Natural killer cell (primary cell): ENCODE measurements around the gene IL6ST. TPM values are rescaled to one million over a fixed set of nuclear protein-coding genes. Genes with fewer than 3 reads are reported as not detected.

ENCODE experiments used
- ATAC-seq, 3 donors: fragments of 150-1000 bp in 2 of 3; fragments of 200-7000 bp in 1 of 3; cut with Tn5 transposase; 1 replicate in 1 of 3; 2 replicates in 2 of 3; pipeline ENCODE4 v1.10.0; 2021; ENCODE audit warnings: mild to moderate bottlenecking in 2 of 3, moderate library complexity in 2 of 3
- DNase-seq, 2 donors: peaks; one replicate each; pipeline versions ENCODE4 v3.0.0 to v3.0.0-alpha.2; 2013 to 2021; ENCODE audit warnings: mixed read lengths in 1 of 2
- H3K27ac ChIP-seq: one replicate; pipeline ENCODE4 v1.5.1; 2013; ENCODE audit warnings: mild to moderate bottlenecking, low read length
- H3K27me3 ChIP-seq: one replicate; pipeline ENCODE4 v1.6.1; 2013; ENCODE audit warnings: low read length; ENCODE audit not compliant: control insufficient read depth, insufficient read depth
- H3K36me3 ChIP-seq: one replicate; pipeline ENCODE4 v1.6.1; 2013; ENCODE audit warnings: low read length; ENCODE audit not compliant: control insufficient read depth, insufficient read depth
- H3K4me1 ChIP-seq: one replicate; pipeline ENCODE4 v1.6.1; 2013; ENCODE audit warnings: low read length; ENCODE audit not compliant: control insufficient read depth, insufficient read depth
- H3K4me3 ChIP-seq: one replicate; pipeline ENCODE4 v1.5.1; 2013; ENCODE audit warnings: low read length
- H3K9me3 ChIP-seq: one replicate; pipeline ENCODE4 v1.6.1; 2013; ENCODE audit warnings: low read length; ENCODE audit not compliant: control insufficient read depth, insufficient read depth
- H3K27ac Mint-ChIP-seq, 2 donors: one replicate each; pipeline ENCODE4 v1.8.0; 2022; ENCODE audit warnings: mild to moderate bottlenecking in 2 of 2, mixed read lengths in 2 of 2, moderate library complexity in 1 of 2
- H3K27me3 Mint-ChIP-seq, 2 donors: one replicate each; pipeline ENCODE4 v1.8.0; 2022; ENCODE audit warnings: low read depth in 2 of 2, mixed read lengths in 2 of 2
- H3K36me3 Mint-ChIP-seq: one replicate; pipeline ENCODE4 v1.8.0; 2022; ENCODE audit warnings: mixed read lengths
- H3K4me1 Mint-ChIP-seq, 2 donors: one replicate each; pipeline ENCODE4 v1.8.0; 2022; ENCODE audit warnings: mixed read lengths in 2 of 2
- H3K4me3 Mint-ChIP-seq: one replicate; pipeline ENCODE4 v1.8.0; 2022; ENCODE audit warnings: mild to moderate bottlenecking, moderate library complexity, mixed read lengths
- H3K9me3 Mint-ChIP-seq, 2 donors: one replicate each; pipeline ENCODE4 v1.8.0; 2022; ENCODE audit warnings: mixed read lengths in 2 of 2
- WGBS: methylation state at CpG from one replicate; pipeline ENCODE4 v1.1.7; 2013; ENCODE audit warnings: missing lambda C conversion rate; ENCODE audit not compliant: insufficient coverage; 5-methylcytosine and 5-hydroxymethylcytosine counted together
- intact Hi-C: fragments of 100-400 bp; cut with micrococcal nuclease; formaldehyde crosslinking; loops from one replicate; pipeline ENCODE4 v1.14.2; 2022
- total RNA-seq, 4 donors: library from RNA; stranded (reverse); fragments of 120-200 nt in 1 of 4; gene quantifications; one replicate each; pipeline versions ENCODE4 v1.2.3 to v1.2.4, GENCODE V29; 2013 to 2022
- TF ChIP-seq, protein P1 (sequence below): fragments of 200-600 bp; IDR thresholded peaks from one replicate; pipeline ENCODE4 v1.8.0; 2022; ENCODE audit warnings: antibody characterized with exemption

The IL6ST gene
- total RNA-seq, 3 donors from 2014 or later (not counting 1 experiment from before 2014, with no cell fraction given): 48.5 to 73.0 (median 53.8) TPM

DNA sequence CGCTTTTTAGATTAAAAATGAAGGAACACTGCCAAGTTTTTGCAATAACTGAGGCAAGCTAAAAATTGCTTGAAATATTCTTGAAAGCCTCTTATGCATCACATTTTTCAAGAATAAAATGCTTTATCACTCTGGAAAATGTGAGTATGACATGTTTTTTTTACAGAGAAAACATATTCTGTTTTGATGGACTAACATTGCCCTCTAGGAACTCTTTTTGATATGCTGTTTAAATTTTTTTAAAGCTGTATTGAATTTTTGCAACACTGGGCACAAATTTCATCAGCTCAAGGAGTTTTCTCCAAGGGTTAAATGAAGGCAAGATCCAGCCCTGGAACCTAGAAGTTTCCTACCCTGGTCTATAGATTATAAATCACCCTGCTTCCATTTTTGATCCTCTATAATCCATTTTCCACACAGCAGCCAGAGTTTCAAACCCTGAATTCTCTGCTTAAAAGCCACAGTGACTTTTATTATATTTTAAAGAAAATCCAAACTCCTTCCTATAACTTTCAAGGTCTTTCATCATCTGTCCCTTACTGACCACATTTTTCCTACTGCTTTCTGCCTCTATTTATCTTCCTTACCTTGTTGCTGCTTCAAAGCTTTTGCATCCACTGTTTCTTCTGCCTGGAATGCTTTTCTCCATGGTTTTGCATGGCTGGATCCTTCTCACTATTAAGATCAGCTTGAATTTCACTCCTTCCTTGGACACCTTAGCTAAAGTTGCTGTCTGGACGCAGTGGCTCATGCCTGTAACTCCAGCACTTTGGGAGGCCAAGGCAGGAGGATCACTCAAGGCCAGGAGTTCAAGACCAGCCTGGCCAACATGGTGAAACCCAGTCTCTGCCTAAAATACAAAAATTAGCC lies 82.7 kb downstream of the IL6ST start:
- H3K9me3 ChIP-seq: no peaks in the 10 kb centered on the region
- 94% methylated on average over 2 of the region's 2 CpGs for WGBS
- H3K27ac ChIP-seq: no peak overlapping the region
- Mint-ChIP-seq H3K9me3 (no peaks in the 10 kb centered on the region), H3K4me1 (no peaks in the 10 kb centered on the region), H3K27me3 (peaks cover 0 to 8% of the 10 kb centered on the region in 2 donors), H3K27ac (no peak overlapping the region), H3K36me3 (no peaks in the 10 kb centered on the region), H3K4me3 (no peak overlapping the region)
- H3K4me1 ChIP-seq: no peaks in the 10 kb centered on the region
- intact Hi-C loops: no loop called here
- ATAC-seq: no peak
- H3K27me3 ChIP-seq: no peaks in the 10 kb centered on the region
- H3K4me3 ChIP-seq: no peak overlapping the region
- no peaks in the 10 kb centered on the region for H3K36me3 ChIP-seq
- no peak for DNase-seq
- TF ChIP-seq, protein P1, sequence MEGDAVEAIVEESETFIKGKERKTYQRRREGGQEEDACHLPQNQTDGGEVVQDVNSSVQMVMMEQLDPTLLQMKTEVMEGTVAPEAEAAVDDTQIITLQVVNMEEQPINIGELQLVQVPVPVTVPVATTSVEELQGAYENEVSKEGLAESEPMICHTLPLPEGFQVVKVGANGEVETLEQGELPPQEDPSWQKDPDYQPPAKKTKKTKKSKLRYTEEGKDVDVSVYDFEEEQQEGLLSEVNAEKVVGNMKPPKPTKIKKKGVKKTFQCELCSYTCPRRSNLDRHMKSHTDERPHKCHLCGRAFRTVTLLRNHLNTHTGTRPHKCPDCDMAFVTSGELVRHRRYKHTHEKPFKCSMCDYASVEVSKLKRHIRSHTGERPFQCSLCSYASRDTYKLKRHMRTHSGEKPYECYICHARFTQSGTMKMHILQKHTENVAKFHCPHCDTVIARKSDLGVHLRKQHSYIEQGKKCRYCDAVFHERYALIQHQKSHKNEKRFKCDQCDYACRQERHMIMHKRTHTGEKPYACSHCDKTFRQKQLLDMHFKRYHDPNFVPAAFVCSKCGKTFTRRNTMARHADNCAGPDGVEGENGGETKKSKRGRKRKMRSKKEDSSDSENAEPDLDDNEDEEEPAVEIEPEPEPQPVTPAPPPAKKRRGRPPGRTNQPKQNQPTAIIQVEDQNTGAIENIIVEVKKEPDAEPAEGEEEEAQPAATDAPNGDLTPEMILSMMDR: no peak

DNA sequence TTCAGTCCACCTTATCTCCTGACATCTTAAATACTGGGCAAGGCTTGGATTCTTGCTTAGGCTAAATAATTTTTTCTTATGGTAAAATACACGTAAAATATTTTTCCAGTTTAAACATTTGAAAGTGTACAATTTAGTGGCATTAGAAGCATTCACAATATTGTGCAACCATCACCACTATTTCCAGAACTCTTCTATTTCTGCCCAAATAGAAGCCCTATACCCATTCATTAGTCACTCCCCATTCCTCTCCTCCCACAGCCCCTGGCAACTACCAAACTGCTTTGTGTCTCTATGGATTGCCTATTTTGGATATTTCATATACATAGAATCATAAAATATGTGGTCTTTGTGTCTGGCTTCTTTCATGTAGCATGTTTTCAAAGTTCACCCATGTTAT lies 86.0 kb downstream of the IL6ST start:
- no peak overlapping the region for H3K27ac ChIP-seq
- ATAC-seq (no peak), DNase-seq (no peak)
- Mint-ChIP-seq H3K27ac (no peak overlapping the region), H3K36me3 (no peaks in the 10 kb centered on the region), H3K4me1 (peaks cover 5% of the 10 kb centered on the region in 2 donors), H3K27me3 (peaks cover 2 to 9% of the 10 kb centered on the region in 2 donors), H3K4me3 (no peak overlapping the region), H3K9me3 (no peaks in the 10 kb centered on the region)
- H3K9me3 ChIP-seq: no peaks in the 10 kb centered on the region
- H3K27me3 ChIP-seq: no peaks in the 10 kb centered on the region
- no CpG with 5 or more reads among the region's 1 CpG for WGBS
- intact Hi-C loops: no loop called here
- H3K4me3 ChIP-seq: no peak overlapping the region
- H3K4me1 ChIP-seq: peaks cover 12% of the 10 kb centered on the region
- TF ChIP-seq, protein P1: no peak
- H3K36me3 ChIP-seq: no peaks in the 10 kb centered on the region

DNA sequence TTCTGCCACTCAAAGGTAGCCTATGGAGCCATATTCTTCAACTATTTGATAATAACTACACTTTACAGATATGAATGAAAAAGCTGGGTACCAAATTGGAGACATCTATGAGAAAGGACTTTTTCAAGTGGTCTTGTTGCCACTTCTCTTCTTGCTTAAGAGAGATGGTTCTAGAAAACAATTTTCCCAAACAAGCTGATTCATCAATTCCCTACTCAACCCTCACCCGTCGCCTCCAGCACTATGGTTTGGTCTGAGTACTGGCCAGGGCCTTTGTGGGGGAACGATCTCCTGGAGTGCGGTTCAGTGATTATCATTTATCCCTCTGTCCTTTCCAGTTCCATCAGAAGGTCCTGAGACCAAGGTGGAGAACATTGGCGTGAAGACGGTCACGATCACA lies 86.8 kb downstream of the IL6ST start:
- Histone ChIP-seq H3K27ac (no peak overlapping the region), H3K4me3 (no peak overlapping the region), H3K27me3 (no peaks in the 10 kb centered on the region), H3K36me3 (no peaks in the 10 kb centered on the region), H3K4me1 (peaks cover 21% of the 10 kb centered on the region), H3K9me3 (no peaks in the 10 kb centered on the region)
- Mint-ChIP-seq H3K4me1 (peaks cover 13 to 14% of the 10 kb centered on the region in 2 donors), H3K27me3 (peaks cover 2 to 9% of the 10 kb centered on the region in 2 donors), H3K4me3 (no peak overlapping the region), H3K27ac (no peak overlapping the region), H3K36me3 (no peaks in the 10 kb centered on the region), H3K9me3 (no peaks in the 10 kb centered on the region)
- TF ChIP-seq, protein P1: no peak
- intact Hi-C loops: no loop called here
- DNase-seq: no peak
- no peak for ATAC-seq
- 92% methylated on average over 4 of the region's 7 CpGs for WGBS
